GM12872 (cell line): ENCODE measurements around the gene SNX33.

Experiments
- TF ChIP-seq, protein P1 (sequence below): IDR thresholded peaks from 3 replicates; pipeline ENCODE4 v1.5.1; 2011; ENCODE audit warnings: low read depth, mild to moderate bottlenecking, low read length, moderate library complexity; ENCODE audit not compliant: insufficient read depth

SNX33 gene

GRCh38 chr15:75620058-75620820 lies 27.5 kb upstream of the SNX33 start:
- TF ChIP-seq, protein P1, sequence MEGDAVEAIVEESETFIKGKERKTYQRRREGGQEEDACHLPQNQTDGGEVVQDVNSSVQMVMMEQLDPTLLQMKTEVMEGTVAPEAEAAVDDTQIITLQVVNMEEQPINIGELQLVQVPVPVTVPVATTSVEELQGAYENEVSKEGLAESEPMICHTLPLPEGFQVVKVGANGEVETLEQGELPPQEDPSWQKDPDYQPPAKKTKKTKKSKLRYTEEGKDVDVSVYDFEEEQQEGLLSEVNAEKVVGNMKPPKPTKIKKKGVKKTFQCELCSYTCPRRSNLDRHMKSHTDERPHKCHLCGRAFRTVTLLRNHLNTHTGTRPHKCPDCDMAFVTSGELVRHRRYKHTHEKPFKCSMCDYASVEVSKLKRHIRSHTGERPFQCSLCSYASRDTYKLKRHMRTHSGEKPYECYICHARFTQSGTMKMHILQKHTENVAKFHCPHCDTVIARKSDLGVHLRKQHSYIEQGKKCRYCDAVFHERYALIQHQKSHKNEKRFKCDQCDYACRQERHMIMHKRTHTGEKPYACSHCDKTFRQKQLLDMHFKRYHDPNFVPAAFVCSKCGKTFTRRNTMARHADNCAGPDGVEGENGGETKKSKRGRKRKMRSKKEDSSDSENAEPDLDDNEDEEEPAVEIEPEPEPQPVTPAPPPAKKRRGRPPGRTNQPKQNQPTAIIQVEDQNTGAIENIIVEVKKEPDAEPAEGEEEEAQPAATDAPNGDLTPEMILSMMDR = no peak

DNA sequence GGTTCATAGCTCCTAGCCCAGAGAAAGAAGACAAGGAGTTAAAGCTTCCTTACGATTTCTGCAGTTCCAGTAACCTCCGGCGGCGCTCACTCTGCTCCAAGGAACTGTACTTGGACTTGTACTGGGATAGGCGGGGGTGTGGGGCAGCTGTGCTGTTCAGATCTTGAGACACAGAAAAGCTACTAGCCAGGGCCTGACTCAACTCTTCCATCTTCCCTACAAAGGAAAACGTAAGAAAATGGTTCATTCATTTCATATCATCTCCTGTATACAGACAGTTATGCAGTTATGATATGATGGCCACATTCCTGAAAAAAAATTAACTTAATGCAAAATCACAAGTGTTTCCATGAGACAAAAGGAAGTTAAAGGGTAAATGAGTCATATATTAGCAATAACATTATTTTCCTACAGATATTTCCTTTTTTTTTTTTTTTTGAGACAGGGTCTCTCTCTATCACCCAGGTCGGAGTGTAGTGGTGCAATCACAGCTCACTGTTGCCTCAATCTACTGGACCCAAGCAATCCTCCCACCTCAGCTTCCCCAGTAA lies 26.8 kb upstream of the SNX33 start:
- TF ChIP-seq, protein P1 = no peak

DNA sequence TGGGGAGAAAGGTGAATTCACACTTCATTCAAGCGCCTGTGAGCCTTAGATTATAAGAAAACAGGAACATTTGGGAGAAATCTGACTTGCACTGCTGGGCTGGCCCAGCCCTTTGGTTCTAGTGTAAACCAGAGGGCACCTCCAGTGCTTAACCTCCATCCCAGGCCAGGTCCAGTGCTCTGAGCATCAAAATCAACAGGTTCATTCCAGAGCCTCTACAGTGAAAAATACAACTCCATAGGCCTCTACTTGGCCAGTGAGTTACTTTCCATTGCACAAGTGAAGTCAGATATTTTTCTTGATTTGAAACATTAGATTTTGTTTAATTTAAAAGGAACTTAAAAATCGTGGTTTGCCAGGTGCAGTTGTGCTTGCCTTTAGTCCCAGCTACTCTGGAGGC lies 25.2 kb upstream of the SNX33 start:
- TF ChIP-seq, protein P1 = no peak

DNA sequence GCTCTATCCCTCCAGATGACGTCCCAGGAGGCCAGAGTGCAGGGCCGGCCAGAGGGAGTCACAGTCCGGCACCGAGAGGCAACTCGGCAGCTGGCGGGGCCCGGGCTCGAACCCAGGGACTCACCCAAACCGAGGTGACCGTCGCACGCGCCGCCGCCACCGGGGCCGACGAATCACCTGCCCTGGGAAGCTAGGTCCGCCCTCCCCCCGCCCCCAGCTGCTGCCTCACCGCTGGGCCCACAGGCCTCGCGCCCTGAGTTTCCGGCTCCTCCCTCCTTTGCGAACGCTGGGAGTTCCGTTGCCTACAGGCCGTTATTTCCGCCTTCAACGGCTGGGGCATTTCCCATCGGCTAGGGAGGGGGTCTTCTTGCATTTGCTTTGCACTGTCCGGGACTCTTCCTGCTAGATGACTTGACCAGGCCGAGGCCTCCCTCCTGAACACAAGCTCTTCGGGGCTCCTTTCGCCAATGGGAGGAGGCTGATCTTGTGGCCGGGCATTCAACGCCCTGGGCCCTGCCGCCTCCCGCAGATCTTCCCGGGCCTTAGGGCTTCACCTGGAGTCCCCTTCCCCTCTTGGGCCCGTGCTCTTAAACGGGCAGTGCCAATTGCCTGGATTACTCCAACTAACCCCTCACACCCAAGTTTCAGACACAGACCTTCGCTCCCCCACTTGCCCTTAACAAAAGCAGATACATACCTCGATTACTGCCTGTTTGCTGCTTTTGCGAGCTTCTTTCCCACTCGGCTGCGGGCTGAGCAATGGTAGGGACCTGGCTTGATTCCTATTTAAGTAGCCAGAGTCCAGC lies 22.0 kb upstream of the SNX33 start, which contains the start of gene SNUPN:
SNUPN (minus strand) TSS at position 184 of the 806 bp plus-strand sequence. CDS start 4,674 bp downstream, outside the sequence.
- TF ChIP-seq, protein P1 = no peak

DNA sequence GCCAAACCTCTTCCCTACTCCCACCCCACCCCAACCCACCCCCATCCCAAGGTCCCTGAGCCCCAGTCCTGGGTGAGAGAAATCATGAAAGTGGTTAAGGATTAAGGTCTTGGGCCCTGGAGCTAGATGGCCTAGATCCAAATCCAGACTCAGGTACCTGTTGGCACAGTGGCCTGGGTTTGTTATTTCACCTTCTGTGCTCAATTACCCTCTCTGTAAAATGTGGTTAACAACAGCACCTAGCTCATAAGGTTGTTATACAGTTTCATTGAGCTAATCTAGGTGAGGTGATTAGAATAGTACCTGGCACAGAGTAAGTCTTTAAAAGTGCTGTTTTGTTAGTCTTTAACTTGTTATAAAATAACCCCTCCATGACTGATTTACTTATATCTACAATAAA lies 15.8 kb upstream of the SNX33 start:
- TF ChIP-seq, protein P1 = no peak

DNA sequence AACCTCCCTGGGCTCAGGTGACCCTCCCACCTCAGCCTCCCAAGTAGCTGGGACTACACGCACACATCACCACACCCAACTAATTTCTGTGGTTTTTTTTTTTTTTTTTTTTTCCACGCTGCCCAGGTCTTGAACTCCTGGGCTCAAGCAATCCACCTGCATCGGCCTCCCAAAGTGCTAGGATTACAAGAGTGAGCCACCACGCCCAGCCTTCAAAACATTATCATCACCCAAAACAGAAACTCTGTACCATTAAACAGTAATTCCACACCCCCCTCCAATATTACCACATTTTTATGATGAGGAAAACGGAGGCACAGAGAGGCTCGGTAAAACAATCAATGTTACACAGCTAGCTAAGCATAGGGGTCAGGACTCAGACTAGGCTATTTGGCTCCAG lies 11.7 kb upstream of the SNX33 start:
- TF ChIP-seq, protein P1 = no peak
